Activated CD4-positive, alpha-beta T cell treated with anti-CD3 and anti-CD28 coated beads, Interleukin-2, Interleukin-6, amounts not matched to agents 100 ng/mL and 50 ng/mL, durations not matched to agents 16 hours and 8 hours (primary cell): ENCODE measurements around the gene NAA11.
"Not testable (repeated sequence)": the region's sequence is repeated elsewhere in the genome, so short reads cannot be mapped to it uniquely, and the experiment has no call there.

Source experiments
- DNase-seq: peaks from one replicate; pipeline ENCODE4 v3.0.0-alpha.2; 2020

Gene NAA11

GRCh38 chr4:79306795-79307194 lies 19.1 kb downstream of the NAA11 start:
- DNase-seq = no peak

- DNase-seq = no peak
Measured at GRCh38 chr4:79300280-79300679, 25.6 kb downstream of the NAA11 start.

- no peak for DNase-seq
Measured at GRCh38 chr4:79298484-79298883, 27.4 kb downstream of the NAA11 start.

- DNase-seq = no peak
Measured at GRCh38 chr4:79298027-79298426, 27.8 kb downstream of the NAA11 start.

GRCh38 chr4:79297479-79297878 lies 28.4 kb downstream of the NAA11 start:
- no peak for DNase-seq

GRCh38 chr4:79296768-79297428 lies 29.0 kb downstream of the NAA11 start:
- no peak for DNase-seq

GRCh38 chr4:79295086-79295485 lies 30.8 kb downstream of the NAA11 start:
- no peak for DNase-seq

GRCh38 chr4:79294064-79294463 lies 31.8 kb downstream of the NAA11 start:
- no peak for DNase-seq

- no peak for DNase-seq
Measured at GRCh38 chr4:79292008-79292407, 33.9 kb downstream of the NAA11 start.

- no peak for DNase-seq
Measured at GRCh38 chr4:79290376-79290775, 35.5 kb downstream of the NAA11 start.

- DNase-seq = no peak
Measured at GRCh38 chr4:79288185-79288584, 37.7 kb downstream of the NAA11 start.

GRCh38 chr4:79287718-79288117 lies 38.1 kb downstream of the NAA11 start:
- no peak for DNase-seq

GRCh38 chr4:79287076-79287475 lies 38.8 kb downstream of the NAA11 start:
- no peak for DNase-seq

- DNase-seq = no peak
Measured at GRCh38 chr4:79281566-79282359, 44.1 kb downstream of the NAA11 start.

- not testable (repeated sequence) for DNase-seq
Measured at GRCh38 chr4:79277467-79277866, 48.4 kb downstream of the NAA11 start.

- no peak for DNase-seq
Measured at GRCh38 chr4:79273915-79274314, 51.9 kb downstream of the NAA11 start.

GRCh38 chr4:79272761-79273160 lies 53.1 kb downstream of the NAA11 start:
- DNase-seq = no peak

- DNase-seq = no peak
Measured at GRCh38 chr4:79272126-79272525, 53.7 kb downstream of the NAA11 start.

GRCh38 chr4:79267671-79268070 lies 58.2 kb downstream of the NAA11 start:
- no peak for DNase-seq
